Endothelial cell of umbilical vein (primary cell): Measurements from ENCODE around the gene TRIP13. TPM values are rescaled to one million over a fixed set of nuclear protein-coding genes. Genes with fewer than 3 reads are reported as not detected.

Experiments
- BruUV-seq: library from RNA; stranded (reverse); fragments of 400-500 nt; replicated peaks from 2 replicates; lab custom pipeline; 2021; lab: Mats Ljungman, UMichigan
- CTCF ChIA-PET: fragments of 300-600, 350-600 bp; sonication (Branson Sonifier 250); formaldehyde crosslinking; loops from one replicate; lab custom pipeline; 2021; ENCODE audit warnings: antibody characterized with exemption, inconsistent platforms; lab: Charles Lee
- POLR2A ChIA-PET: fragments of 300-600, 350-600 bp; sonication (Branson Sonifier 250); formaldehyde crosslinking; loops from one replicate; lab custom pipeline; 2021; ENCODE audit warnings: antibody characterized with exemption, inconsistent platforms; lab: Charles Lee
- DNase-seq: peaks from one replicate; pipeline ENCODE4 v3.0.0-alpha.2; 2011; ENCODE audit warnings: low read depth, low spot score
- FAIRE-seq: peaks from 2 replicates; lab custom pipeline; 2011; peaks lifted over from hg19 to GRCh38; lab: Jason Lieb, UNC
- H2AFZ ChIP-seq: 2 replicates; pipeline ENCODE4 v1.6.0; 2012; ENCODE audit warnings: low read depth, low read length, control low read depth, inconsistent platforms
- H3K27ac ChIP-seq: 2 replicates; pipeline ENCODE4 v1.5.1; 2011; ENCODE audit warnings: low read depth, mild to moderate bottlenecking, control low read depth, low read length, moderate library complexity; ENCODE audit not compliant: insufficient read depth
- H3K27me3 ChIP-seq, 2 experiments: 2 replicates each; pipeline versions ENCODE4 v1.6.0 to v1.6.1; 2011; ENCODE audit warnings: low read length in 2 of 2, mixed read lengths in 1 of 2; ENCODE audit not compliant: control insufficient read depth in 2 of 2, insufficient read depth in 2 of 2
- H3K36me3 ChIP-seq, 2 experiments: 2 replicates in 1 of 2; 3 replicates in 1 of 2; pipeline ENCODE4 v1.5.1; 2011; ENCODE audit warnings: low read length in 2 of 2, mild to moderate bottlenecking in 1 of 2, moderate library complexity in 1 of 2; ENCODE audit not compliant: control insufficient read depth in 2 of 2, insufficient read depth in 2 of 2; ENCODE audit errors: extremely low read depth in 1 of 2
- H3K4me1 ChIP-seq: 3 replicates; pipeline ENCODE4 v1.5.1; 2011; ENCODE audit warnings: mild to moderate bottlenecking, low read length; ENCODE audit not compliant: control insufficient read depth, insufficient read depth; ENCODE audit errors: extremely low read depth
- H3K4me2 ChIP-seq: 2 replicates; pipeline ENCODE4 v1.6.1; 2011; ENCODE audit warnings: low read length, control low read depth, mixed read lengths; ENCODE audit not compliant: insufficient read depth
- H3K4me3 ChIP-seq, 3 experiments: fragments of 200-600 bp in 1 of 3; sonication (generic), shearing (Covaris generic) in 1 of 3; replicated peaks in 1 of 3; 2 replicates each; pipeline ENCODE4 v1.5.1; 2011 to 2016; ENCODE audit warnings: control low read depth in 3 of 3, low read length in 3 of 3, mild to moderate bottlenecking in 2 of 3, inconsistent platforms in 1 of 3, low read depth in 1 of 3, moderate library complexity in 1 of 3; ENCODE audit not compliant: insufficient read depth in 1 of 3
- H3K79me2 ChIP-seq: 2 replicates; pipeline ENCODE4 v1.6.0; 2012; ENCODE audit warnings: low read length, inconsistent platforms; ENCODE audit not compliant: control insufficient read depth, insufficient read depth
- H3K9ac ChIP-seq: replicated peaks from 2 replicates; pipeline ENCODE3; 2011; ENCODE audit warnings: low read length, control low read depth; ENCODE audit not compliant: insufficient read depth; ENCODE audit errors: extremely low read depth
- H3K9me1 ChIP-seq: replicated peaks from 3 replicates; pipeline ENCODE4 v1.6.0; 2011; ENCODE audit warnings: mild to moderate bottlenecking, low read length; ENCODE audit not compliant: control insufficient read depth, insufficient read depth; ENCODE audit errors: extremely low read depth
- H3K9me3 ChIP-seq: replicated peaks from 2 replicates; pipeline ENCODE4 v1.5.1; 2012; ENCODE audit warnings: low read length, inconsistent platforms; ENCODE audit not compliant: control insufficient read depth, insufficient read depth
- H4K20me1 ChIP-seq: replicated peaks from 2 replicates; pipeline ENCODE3; 2011; ENCODE audit warnings: mild to moderate bottlenecking, low read length; ENCODE audit not compliant: control insufficient read depth, insufficient read depth; ENCODE audit errors: extremely low read depth
- CTCF ChIP-seq, 2 donors: IDR thresholded peaks; 1 replicate in 1 of 2; 2 replicates in 1 of 2; pipeline ENCODE4 v1.5.1; 2011; ENCODE audit warnings: low read length in 2 of 2, mild to moderate bottlenecking in 2 of 2, moderate library complexity in 2 of 2, control low read depth in 1 of 2, inconsistent platforms in 1 of 2, low read depth in 1 of 2; ENCODE audit not compliant: insufficient read depth in 1 of 2; ENCODE audit errors: extremely low read depth in 1 of 2
- EZH2 ChIP-seq: IDR thresholded peaks from 2 replicates; pipeline ENCODE4 v1.6.1; 2012; ENCODE audit warnings: borderline replicate concordance, low read depth, mild to moderate bottlenecking, moderate library complexity, low read length, inconsistent platforms; ENCODE audit not compliant: severe bottlenecking
- FOS ChIP-seq: IDR thresholded peaks from 2 replicates; pipeline ENCODE4 v1.6.1; 2011; ENCODE audit warnings: mild to moderate bottlenecking, low read length, moderate library complexity, borderline replicate concordance; ENCODE audit not compliant: insufficient read depth
- GATA2 ChIP-seq: IDR thresholded peaks from 2 replicates; pipeline ENCODE4 v1.7.0; 2011; ENCODE audit warnings: low read depth, mild to moderate bottlenecking, moderate library complexity, mixed read lengths, low read length; ENCODE audit not compliant: insufficient read length, insufficient read depth
- JUN ChIP-seq: IDR thresholded peaks from 2 replicates; pipeline ENCODE4 v1.6.1; 2011; ENCODE audit warnings: borderline replicate concordance, low read depth; ENCODE audit not compliant: insufficient read length, insufficient read depth
- MAX ChIP-seq: IDR thresholded peaks from 2 replicates; pipeline ENCODE4 v1.6.1; 2011; ENCODE audit not compliant: insufficient read depth, insufficient read length
- MYC ChIP-seq: IDR thresholded peaks from one replicate; pipeline ENCODE4 v1.6.1; 2011; ENCODE audit warnings: mild to moderate bottlenecking, low read depth, low read length
- POLR2A ChIP-seq: IDR thresholded peaks from 2 replicates; pipeline ENCODE4 v1.6.1; 2012; ENCODE audit warnings: low read depth, mild to moderate bottlenecking, control low read depth, low read length
- POLR2AphosphoS5 ChIP-seq: IDR thresholded peaks from 2 replicates; pipeline ENCODE4 v1.6.1; 2012; ENCODE audit warnings: low read depth, mild to moderate bottlenecking, control low read depth, low read length, moderate library complexity; ENCODE audit not compliant: insufficient read depth
- dilution Hi-C: fragments of 300-500 bp; cut with MboI; formaldehyde crosslinking; loops from one replicate; pipeline ENCODE4 v1.15.0; 2019; ENCODE audit warnings: low sequenced_read_pairs; ENCODE audit not compliant: extremely low pct_ligation_motif_present
- intact Hi-C: fragments of 100-400 bp; cut with micrococcal nuclease; formaldehyde crosslinking; loops from one replicate; pipeline ENCODE4 v1.10.0; 2022
- polyA plus RNA-seq, 4 experiments: library from polyadenylated mRNA; depleted of rRNA in 3 of 4; stranded (reverse) in 3 of 4; unstranded in 1 of 4; fragments of >200 nt; gene quantifications; 2 replicates each; pipeline versions ENCODE4 v1.2.1 to v1.2.3, GENCODE V29; 2011 to 2012; ENCODE audit warnings: missing spikeins in 1 of 4
- total RNA-seq: library from RNA; stranded (reverse); gene quantifications from 2 replicates; pipeline ENCODE4 v1.2.3, GENCODE V29; 2021

The TRIP13 gene
- total and polyA plus RNA-seq, 2 donors (not counting 3 experiments of a cell fraction or from before 2014, with no cell fraction given): 17.4 to 39.0 TPM

- Histone ChIP-seq H3K79me2 (no peaks in the 10 kb centered on the region), H3K9me1 (no peaks in the 10 kb centered on the region), H2AFZ (no peak overlapping the region), H3K9me3 (no peaks in the 10 kb centered on the region), H3K4me2 (no peak overlapping the region), H3K9ac (no peak overlapping the region), H3K4me1 (no peaks in the 10 kb centered on the region), H4K20me1 (no peaks in the 10 kb centered on the region), H3K36me3 (peaks cover 0 to 2% of the 10 kb centered on the region in 2 experiments), H3K4me3 (no peak overlapping the region), H3K27me3 (no peaks in the 10 kb centered on the region), H3K27ac (no peak overlapping the region)
- TF ChIP-seq FOS: no peak
- dilution Hi-C loops (no loop called here), intact Hi-C loops (no loop called here)
- CTCF ChIA-PET: interaction anchor here (0.6 to 1.5 kb wide), 7 partner anchors 15 to 602 kb away, joined by 3 to 7 read pairs (median 4); no protein-coding TSS in a partner anchor
- no TSS peak for BruUV-seq
- DNase-seq: no peak
- no peak for FAIRE-seq
- POLR2A ChIA-PET: no interaction called here
These were observed 26.8 kb downstream of the TRIP13 start for GRCh38 chr5:919356-920000.

- POLR2A ChIA-PET: no interaction called here
- H3K9me1 ChIP-seq: no peaks in the 10 kb centered on the region
- no peaks in the 10 kb centered on the region for H3K4me1 ChIP-seq
- FAIRE-seq (no peak), DNase-seq (no peak)
- no peaks in the 10 kb centered on the region for H3K9me3 ChIP-seq
- intact Hi-C loops: loop anchor here (5.0 kb wide), 1 partner anchor 722 kb away; no protein-coding TSS in a partner anchor
- CTCF ChIA-PET: interaction anchor here (1.2 to 1.5 kb wide), 4 partner anchors 18 to 254 kb away, joined by 4 to 7 read pairs (median 5); no protein-coding TSS in a partner anchor
- TF ChIP-seq POLR2A (no peak), GATA2 (no peak), CTCF (IDR thresholded peaks at IDR 0.05; ENCODE audit: extremely low read depth in 1 of 2, insufficient read depth in 1 of 2, low read depth in 1 of 2, low read length in 2 of 2) (no peak), POLR2AphosphoS5 (no peak), EZH2 (no peak), MAX (no peak), FOS (no peak), MYC (no peak), JUN (no peak)
- H3K79me2 ChIP-seq: no peaks in the 10 kb centered on the region
- H4K20me1 ChIP-seq: no peaks in the 10 kb centered on the region
- no peak overlapping the region for H3K4me3 ChIP-seq
- H3K27me3 ChIP-seq: no peaks in the 10 kb centered on the region
- no peak overlapping the region for H3K9ac ChIP-seq
- dilution Hi-C loops: no loop called here
- BruUV-seq: no TSS peak
- no peak overlapping the region for H3K4me2 ChIP-seq
- no peak overlapping the region for H3K27ac ChIP-seq
- no peaks in the 10 kb centered on the region for H3K36me3 ChIP-seq
- no peak overlapping the region for H2AFZ ChIP-seq
These were observed 27.6 kb downstream of the TRIP13 start for GRCh38 chr5:920321-920720.
